ENCODE measurements around the gene ZNF474.

ZNF474 gene

DNA sequence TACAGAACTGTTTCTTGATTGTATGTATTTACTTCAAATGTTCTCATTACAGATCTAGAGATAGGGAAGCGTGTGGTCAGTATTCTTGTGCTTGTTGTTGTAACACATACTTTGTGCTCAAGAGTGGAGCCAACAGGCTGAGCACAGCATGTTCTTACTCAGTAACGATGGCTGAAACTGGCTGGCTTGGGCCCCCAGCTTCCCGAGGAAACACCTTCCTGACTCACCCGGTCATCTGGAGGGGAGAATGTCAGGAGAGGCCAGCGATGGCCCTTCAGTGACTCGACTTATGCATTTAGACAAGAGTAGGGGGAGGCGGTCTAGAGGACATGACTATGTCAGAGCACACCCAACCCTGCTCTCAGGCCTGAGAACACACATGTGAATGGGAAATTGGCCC is 25.6 kb downstream of the ZNF474 start:
- TF ChIP-seq, protein P1, sequence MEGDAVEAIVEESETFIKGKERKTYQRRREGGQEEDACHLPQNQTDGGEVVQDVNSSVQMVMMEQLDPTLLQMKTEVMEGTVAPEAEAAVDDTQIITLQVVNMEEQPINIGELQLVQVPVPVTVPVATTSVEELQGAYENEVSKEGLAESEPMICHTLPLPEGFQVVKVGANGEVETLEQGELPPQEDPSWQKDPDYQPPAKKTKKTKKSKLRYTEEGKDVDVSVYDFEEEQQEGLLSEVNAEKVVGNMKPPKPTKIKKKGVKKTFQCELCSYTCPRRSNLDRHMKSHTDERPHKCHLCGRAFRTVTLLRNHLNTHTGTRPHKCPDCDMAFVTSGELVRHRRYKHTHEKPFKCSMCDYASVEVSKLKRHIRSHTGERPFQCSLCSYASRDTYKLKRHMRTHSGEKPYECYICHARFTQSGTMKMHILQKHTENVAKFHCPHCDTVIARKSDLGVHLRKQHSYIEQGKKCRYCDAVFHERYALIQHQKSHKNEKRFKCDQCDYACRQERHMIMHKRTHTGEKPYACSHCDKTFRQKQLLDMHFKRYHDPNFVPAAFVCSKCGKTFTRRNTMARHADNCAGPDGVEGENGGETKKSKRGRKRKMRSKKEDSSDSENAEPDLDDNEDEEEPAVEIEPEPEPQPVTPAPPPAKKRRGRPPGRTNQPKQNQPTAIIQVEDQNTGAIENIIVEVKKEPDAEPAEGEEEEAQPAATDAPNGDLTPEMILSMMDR (conservative IDR thresholded peaks at IDR 0.05): no peak
- no peak overlapping the region for H3K27ac ChIP-seq

DNA sequence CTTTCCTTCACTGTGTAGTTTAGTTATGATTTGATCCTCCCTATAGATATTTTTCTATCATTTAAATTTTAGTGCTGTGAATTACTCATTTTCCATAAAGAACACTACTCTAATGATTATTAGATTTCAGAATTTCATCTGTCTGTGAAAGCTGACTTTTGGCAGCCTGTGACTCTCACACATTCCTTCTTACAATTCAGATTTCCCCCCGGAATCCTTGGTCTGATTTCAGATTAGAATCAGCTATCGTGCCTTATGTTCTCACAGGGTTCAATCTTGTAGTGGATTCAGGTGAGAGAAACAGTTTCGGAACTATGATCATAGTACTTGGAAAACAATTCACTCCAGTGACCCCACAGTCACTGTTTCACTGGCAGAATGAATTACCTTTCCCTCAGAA is 26.2 kb downstream of the ZNF474 start:
- TF ChIP-seq, protein P1 (conservative IDR thresholded peaks at IDR 0.05): no peak
- H3K27ac ChIP-seq: no peak overlapping the region

DNA sequence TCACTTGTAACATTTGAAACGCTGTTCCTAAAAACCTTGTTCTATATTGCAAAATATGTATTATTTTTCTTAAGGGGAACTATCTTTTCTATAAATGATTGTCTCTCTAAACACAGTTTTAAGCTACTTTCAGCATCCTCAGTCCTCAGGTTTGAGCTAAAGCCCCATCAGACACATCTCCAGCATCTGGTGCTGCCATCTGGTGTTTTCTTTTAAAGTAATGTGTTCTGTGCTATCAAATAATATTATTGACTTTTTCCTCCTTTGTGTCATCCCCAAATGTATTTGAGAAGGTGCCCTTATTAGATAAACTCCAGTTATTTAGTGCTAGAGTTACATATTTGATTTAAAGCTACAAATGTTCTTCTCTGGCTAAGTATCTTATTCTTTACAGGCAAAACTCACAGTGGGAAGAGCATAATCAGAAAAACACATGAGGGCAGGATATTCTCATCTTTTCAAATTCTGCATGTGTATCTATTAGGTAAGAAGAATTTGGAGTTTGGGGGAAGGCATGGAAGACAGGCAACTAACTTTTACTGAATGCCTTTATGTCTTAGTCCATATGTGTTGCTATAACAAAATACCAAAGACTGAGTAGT is 27.5 kb downstream of the ZNF474 start:
- H3K27ac ChIP-seq: no peak overlapping the region
- TF ChIP-seq, protein P1 (conservative IDR thresholded peaks at IDR 0.05): peak; percentile 77

DNA sequence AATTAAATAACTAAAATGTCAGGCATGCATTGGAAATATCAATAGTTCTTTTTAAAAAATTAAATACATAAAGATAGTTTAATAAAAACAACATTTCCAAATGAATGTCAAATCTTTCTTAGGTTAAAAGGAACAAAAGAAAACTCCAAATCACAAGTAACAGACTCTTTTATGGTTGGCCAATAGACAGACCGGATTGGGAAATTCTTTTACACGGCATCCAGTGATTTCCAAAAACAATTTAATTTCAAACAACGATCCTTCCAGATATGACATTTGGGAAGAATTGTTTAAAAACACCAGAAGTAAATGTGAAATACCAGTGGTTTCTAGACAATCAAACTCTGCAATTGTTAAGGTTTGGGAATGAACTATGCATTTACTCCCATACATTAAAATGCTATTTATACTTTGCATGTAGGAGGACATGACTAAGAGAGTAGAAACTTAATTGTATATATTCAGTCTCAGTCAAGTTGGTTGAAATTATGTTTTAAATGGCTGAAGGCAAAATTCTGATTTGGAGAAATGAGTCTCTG is 32.8 kb downstream of the ZNF474 start:
- TF ChIP-seq, protein P1 (conservative IDR thresholded peaks at IDR 0.05): no peak
- no peak overlapping the region for H3K27ac ChIP-seq

DNA sequence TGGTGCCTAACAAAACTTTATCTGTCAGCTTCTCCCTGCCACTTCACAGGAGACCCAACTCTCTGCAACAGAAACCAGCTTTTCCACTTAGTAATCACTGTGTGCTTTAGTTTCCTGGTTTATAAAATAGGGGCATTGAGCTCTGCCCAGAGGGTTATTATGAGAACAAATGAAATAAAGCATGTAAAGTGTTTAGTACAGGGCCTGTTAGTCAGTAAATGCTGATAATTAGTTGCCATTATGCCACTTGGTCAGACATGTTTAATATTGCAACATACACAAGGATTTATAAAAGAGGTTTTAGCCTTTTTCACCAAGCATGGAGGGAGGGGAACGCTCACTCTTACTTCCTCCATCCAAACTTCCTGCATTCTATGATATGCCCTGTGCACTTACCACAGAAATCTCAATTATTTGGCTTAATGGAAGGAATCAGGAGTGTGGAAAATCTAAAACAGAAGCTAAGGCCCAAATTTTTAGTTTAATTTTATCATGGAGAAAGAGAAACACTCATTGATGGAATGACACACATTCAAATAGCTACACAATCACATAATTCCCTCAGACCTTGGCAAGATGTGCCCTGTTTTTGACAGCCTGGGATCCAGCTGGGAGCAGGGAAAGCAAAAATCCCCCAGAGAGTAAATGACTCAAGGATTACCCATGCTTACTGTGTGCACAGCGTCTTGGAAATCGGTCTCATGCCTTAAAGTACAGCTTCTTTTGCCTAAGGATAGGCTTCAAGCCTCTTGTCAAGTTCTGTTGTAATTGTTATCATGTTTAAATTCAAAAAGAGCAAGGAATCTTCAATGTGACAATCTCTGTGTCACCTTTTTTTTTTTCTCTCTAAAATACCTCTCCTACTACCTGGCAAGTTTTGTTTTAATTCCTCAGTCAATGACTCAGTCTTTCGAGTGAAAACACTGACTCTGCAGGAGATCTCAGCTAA is 34.0 kb downstream of the ZNF474 start:
- TF ChIP-seq, protein P1 (conservative IDR thresholded peaks at IDR 0.05): no peak
- H3K27ac ChIP-seq: no peak overlapping the region

DNA sequence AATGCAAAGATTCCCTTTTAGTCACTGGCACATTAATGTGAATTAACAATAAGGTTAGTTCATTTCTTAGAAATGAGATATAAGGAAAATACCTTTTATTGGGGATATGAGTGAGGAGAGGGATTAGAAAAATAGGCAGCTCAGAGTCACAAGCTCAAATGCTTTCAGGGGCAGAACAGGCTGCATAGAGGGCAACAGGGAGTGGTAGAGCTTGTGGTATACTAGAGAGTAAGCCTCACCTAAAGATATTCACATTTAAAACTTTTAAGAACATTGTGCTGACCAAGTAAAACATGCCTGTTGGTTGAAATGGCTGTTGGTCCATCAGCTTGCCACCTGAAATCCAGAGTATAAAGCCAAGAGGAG is 34.7 kb downstream of the ZNF474 start:
- TF ChIP-seq, protein P1 (conservative IDR thresholded peaks at IDR 0.05): no peak
- H3K27ac ChIP-seq: no peak overlapping the region

DNA sequence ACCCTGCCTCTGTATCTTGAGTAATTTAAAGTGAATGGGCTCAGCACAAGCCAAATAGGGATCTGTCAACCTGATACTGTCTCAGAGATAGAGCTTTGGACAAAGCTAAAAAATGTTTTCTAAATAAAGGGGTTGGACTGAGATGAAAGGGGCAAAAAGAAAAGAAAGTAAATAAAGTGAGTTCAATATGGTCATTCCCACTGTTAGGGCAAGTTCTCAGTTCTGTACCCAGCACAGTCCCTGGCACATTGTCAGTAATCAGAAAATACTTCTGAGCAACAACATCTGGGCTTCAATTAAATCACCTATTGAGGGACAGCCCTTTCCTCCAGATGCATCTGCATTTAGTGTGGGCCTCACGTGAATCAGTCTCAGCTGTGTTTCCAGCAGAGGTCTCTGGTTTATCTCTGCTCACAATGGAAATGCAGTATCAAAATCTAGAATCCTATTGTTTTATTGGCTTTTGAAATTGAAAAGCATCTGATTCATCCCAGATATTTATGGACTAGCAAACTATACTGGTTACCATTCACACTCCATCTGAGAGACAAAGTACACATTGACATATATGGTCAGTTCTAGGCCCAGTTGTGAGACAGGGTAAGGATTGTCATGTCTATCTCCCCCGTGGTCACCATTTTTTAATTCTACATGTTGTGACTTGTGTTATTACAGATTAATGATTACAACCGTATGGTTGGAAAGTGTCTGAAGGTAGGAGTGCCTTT is 35.6 kb downstream of the ZNF474 start:
- no peak overlapping the region for H3K27ac ChIP-seq
- TF ChIP-seq, protein P1 (conservative IDR thresholded peaks at IDR 0.05): no peak

All from VCaP (cell line).